Activated CD4-positive, alpha-beta T cell treated with anti-CD3 and anti-CD28 coated beads for 48 hours (primary cell): ENCODE measurements around the gene ANK3.

Experiments used
- DNase-seq: peaks from one replicate; pipeline ENCODE4 v3.0.0-alpha.2; 2020

ANK3 gene

GRCh38 chr10:60207894-60208293 lies 181.8 kb downstream of the ANK3 start:
- DNase-seq: no peak

GRCh38 chr10:60206735-60207134 lies 182.9 kb downstream of the ANK3 start:
- no peak for DNase-seq

DNA sequence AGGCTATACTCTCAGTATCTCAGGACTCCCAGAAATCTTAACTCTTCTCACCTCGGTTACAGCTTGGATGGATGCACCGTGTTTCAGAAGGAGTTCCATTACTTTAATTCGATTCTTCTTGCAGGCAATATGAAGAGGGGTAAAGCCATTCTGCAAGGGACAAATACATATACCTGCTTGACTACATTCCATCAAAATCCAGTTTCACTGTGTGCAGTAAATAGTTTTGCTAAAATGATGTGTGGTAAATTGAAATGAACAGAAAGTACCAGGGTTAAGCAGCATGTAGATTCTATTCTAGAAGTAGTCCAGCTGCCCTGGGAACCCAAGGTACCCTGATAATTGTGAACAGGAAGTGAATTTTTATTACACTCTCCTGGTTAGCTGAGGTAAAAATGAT lies 183.9 kb downstream of the ANK3 start:
- DNase-seq: no peak

DNA sequence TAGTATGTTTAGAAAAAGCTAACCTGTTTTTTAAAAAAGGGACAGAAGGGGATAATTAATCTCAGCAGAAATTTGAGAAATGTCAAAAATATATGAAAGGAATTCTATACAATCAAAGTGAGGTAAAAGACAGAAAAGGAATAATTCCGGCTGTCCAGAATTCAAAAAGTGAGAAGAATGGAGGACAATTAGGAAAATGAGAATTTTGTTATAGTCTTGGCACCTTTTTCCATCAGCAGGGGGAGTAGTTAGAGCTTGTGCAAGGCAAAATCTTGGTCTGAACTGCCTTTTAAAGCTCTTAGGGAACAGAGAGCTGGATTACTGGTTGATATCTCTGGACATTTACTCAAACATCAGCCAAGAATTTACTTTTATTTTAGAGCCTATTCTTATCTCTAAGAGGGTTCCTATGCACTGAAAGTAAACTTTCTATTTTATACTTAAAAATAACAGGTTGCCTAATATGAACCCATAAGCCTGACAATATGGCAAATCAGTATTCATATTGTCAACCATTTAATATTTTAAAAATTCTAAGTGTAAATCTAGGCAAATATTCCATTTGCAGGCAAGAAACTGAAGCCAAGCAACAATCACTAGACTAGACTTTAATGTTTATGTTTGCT lies 185.6 kb downstream of the ANK3 start:
- no peak for DNase-seq

GRCh38 chr10:60200682-60201053 lies 189.0 kb downstream of the ANK3 start:
- no peak for DNase-seq

GRCh38 chr10:60200012-60200681 lies 189.5 kb downstream of the ANK3 start:
- DNase-seq: no peak

GRCh38 chr10:60197206-60197605 lies 192.5 kb downstream of the ANK3 start:
- DNase-seq: no peak

GRCh38 chr10:60194421-60194820 lies 195.3 kb downstream of the ANK3 start:
- DNase-seq: no peak

GRCh38 chr10:60192946-60193345 lies 196.7 kb downstream of the ANK3 start:
- no peak for DNase-seq

- DNase-seq: no peak
Measured at GRCh38 chr10:60189861-60190475, 199.7 kb downstream of the ANK3 start.

DNA sequence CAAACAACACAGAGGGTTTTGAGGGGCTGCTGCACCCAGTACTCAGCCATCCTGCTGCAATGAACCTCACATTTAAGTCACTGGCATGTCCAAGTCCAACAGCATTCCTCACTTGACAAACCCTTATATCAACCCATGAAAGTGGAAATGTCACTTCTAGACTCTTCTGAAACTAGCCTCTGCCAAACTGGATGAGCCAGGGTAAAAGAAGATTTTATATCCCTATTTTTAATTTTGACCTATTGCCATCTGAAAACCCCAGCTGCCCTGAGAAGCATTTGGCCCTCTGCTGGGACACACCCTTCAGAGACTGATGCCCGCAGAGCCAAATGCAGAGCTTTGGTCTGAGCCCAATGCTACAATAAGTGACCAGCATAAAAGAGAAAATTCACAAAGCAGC lies 201.1 kb downstream of the ANK3 start:
- DNase-seq: no peak

DNA sequence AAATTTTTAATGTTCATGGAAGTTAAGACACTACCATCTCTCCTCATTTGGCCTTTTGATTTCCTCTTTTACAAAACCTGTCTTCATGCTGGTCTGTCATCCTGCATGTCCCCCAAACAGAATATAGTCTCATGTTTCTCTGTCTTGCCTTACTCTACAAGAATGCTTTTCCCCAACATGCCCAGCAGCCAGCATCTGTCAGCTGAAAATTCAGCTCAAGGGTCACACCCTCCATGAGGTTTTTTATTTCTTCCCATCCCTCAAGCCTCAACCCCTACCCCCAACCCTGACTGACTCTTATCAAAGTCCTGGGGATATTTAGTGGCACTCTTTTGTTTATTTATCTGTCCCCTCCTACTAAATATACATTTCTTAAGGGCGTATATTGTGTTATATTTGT lies 202.0 kb downstream of the ANK3 start:
- no peak for DNase-seq

- no peak for DNase-seq
Measured at GRCh38 chr10:60186315-60187071, 203.2 kb downstream of the ANK3 start.

- DNase-seq: no peak
Measured at GRCh38 chr10:60185421-60185820, 204.3 kb downstream of the ANK3 start.

GRCh38 chr10:60182691-60183090 lies 207.0 kb downstream of the ANK3 start:
- DNase-seq: no peak

DNA sequence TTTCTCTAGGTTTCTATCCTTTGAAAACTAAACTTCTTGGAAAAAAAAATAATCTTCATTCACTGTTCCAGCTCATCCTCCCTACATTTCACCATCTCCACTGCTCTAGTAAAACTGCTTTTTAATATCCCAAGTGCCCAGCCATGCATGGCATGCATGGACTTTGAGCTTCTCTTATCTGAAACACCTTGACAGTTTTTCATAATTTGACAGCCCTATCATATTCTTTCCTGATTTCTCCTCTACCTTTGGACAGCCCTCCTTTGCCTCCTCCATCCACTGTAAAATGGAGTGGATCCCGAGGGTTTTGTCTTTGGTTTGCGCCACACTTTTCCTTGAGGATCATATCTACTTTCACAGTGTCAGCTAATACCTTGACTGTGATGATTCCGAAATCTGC lies 212.8 kb downstream of the ANK3 start:
- DNase-seq: no peak

DNA sequence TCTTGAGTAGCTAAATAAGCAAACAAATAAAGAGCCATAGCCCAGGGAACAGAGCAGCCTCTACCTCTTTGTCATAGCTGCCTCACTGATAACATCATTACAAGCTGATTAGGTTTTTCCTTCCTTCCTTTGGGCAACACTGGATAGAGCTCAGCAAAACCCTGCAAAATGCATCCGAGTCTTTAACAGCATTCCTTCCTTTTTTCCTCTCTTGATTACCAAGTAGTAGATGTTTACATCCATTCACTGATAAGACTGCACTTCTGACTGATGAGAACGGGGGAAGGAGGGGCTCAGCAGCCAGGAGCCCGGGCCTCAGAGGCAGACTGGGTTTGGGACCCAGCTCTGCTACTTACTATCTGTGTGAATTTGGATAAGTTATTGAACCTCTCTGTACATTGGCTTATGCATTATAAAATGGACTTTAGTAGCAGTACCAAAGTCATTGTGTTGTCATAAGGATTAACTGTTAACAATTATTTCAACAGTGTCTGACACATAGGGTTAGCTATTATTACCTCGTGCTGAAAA lies 214.2 kb downstream of the ANK3 start:
- DNase-seq: no peak

- no peak for DNase-seq
Measured at GRCh38 chr10:60172363-60172990, 217.2 kb downstream of the ANK3 start.

- DNase-seq: no peak
Measured at GRCh38 chr10:60171436-60172013, 218.2 kb downstream of the ANK3 start.

GRCh38 chr10:60170250-60170649 lies 219.4 kb downstream of the ANK3 start:
- DNase-seq: no peak

DNA sequence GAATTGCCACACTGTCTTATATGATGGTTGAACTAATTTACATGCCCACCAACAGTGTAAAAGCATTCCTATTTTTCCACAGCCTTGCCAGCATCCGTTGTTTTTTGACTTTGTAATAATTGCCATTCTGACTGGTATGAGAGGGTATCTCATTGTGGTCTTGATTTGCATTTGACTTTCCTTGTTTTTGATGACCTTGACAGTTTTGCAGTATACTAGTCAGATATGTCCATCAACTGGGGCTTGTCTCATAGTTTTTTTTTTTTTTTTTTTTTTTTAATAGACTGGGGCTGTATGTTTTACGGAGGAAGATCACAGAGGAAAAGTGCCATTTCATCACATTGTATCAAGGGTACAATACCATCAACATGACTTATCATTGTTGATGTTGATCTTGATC lies 220.6 kb downstream of the ANK3 start:
- no peak for DNase-seq

- DNase-seq: no peak
Measured at GRCh38 chr10:60167050-60167449, 222.6 kb downstream of the ANK3 start.

GRCh38 chr10:60163786-60164185 lies 225.9 kb downstream of the ANK3 start:
- no peak for DNase-seq
